ACHN (cell line): Measurements from ENCODE around the gene FAF1.

ENCODE experiments used
- DNase-seq: peaks from one replicate; pipeline ENCODE4 v3.0.0-alpha.2; 2015
- in situ Hi-C: cut with HindIII; loops from 2 replicates; pipeline ENCODE4 v1.10.0; 2017; ENCODE audit warnings: low sequenced_read_pairs, low pct_ligation_motif_present, low pct_unique_long_range_greater_than_20kb

FAF1 gene

GRCh38 chr1:50517488-50517887 lies 442.6 kb downstream of the FAF1 start:
- in situ Hi-C loops, result no loop called here

DNA sequence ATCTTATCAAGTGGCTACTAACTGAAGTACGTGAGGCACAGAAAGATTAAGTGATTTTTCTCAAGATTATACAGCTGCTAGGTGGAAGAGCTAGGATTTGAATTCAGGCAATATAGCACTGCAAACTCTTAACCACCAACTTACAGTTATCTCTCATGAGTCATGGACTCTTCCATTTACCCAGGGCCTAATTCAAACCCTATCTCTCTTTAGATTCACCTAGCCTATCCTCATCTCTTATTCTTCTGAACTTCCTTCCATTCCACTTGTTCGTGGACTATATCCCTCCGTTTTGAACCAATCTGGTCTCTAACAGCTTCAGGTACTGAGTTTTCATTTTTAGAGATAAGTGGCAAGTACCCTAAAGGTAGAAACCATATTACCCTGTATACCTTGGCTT lies 444.0 kb downstream of the FAF1 start:
- DNase-seq, result no peak
- in situ Hi-C loops, result no loop called here

More at GRCh38 chr1:50517488-50517887, 442.6 kb downstream of the FAF1 start:
- no peak for DNase-seq

- no peak for DNase-seq
- in situ Hi-C loops, result no loop called here
Measured at GRCh38 chr1:50508040-50508586, 452.0 kb downstream of the FAF1 start.

DNA sequence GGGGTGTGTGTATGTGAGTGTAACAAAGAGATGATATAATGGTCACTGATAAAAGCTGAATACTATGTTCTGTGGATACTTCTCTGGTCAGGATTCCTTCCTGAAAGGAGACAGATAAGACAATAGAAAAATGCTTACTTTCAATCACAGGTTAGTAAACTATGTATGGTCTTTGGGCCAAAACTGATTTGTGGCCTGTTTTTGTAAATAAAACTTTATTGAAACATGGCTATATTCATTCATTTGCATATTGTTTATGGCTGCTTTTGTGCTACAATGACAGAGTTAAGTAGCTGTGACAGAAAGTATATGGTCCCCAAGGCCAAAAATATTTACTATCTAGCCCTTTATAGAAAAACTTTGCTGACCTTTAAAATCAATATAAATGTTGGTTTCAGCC lies 454.6 kb downstream of the FAF1 start:
- in situ Hi-C loops, result no loop called here

GRCh38 chr1:50503515-50503914 lies 456.6 kb downstream of the FAF1 start:
- in situ Hi-C loops, result no loop called here
- no peak for DNase-seq

More for the DNA sequence above, 454.6 kb downstream of the FAF1 start:
- DNase-seq, result no peak

GRCh38 chr1:50502147-50502546 lies 457.9 kb downstream of the FAF1 start:
- DNase-seq, result no peak
- in situ Hi-C loops, result no loop called here

- in situ Hi-C loops, result no loop called here
- peak; percentile 2 for DNase-seq
Measured at GRCh38 chr1:50497007-50497406, 463.1 kb downstream of the FAF1 start.

GRCh38 chr1:50493710-50494109 lies 466.4 kb downstream of the FAF1 start:
- DNase-seq, result no peak
- in situ Hi-C loops, result no loop called here

DNA sequence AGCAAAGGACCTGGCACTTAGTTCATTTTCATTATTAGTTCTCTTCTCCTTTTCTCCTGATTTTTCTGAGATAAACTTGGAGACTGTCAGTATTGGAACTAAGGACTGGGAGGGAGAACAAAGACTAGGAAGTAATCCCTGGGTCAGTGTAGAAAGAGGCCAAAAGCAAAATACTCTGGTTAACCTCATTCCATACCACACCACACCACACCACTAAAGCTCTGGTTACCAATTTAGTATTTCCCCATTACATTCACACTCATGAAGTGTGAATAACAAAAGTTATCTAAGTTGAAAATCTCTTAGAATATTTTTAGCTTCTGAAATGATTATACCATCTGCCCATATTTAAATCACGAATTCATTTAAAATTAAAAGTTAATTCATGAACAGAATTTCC lies 467.9 kb downstream of the FAF1 start:
- no peak for DNase-seq
- in situ Hi-C loops, result no loop called here

DNA sequence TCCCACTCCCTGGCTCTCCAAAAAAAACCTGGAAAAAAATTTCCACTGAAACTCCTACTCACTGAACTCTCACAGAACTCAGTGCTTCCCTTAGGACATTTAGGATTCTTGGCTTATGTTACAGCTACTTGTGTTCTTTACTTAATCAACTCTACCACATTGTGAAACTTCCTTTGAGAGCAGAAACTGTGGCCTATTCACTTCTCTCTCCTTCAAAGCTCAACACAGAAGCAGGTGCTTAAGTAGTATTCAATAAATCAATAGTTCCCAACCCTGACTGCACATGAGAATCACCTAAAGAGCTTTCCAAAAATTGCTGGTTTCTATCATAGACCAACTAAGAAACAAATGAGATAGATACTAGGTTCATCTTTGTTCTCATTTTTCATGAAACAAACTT lies 468.9 kb downstream of the FAF1 start:
- no peak for DNase-seq
- in situ Hi-C loops, result no loop called here

GRCh38 chr1:50490640-50491039 lies 469.4 kb downstream of the FAF1 start:
- in situ Hi-C loops, result no loop called here
- DNase-seq, result no peak

- in situ Hi-C loops, result no loop called here
- no peak for DNase-seq
Measured at GRCh38 chr1:50488876-50489275, 471.2 kb downstream of the FAF1 start.

DNA sequence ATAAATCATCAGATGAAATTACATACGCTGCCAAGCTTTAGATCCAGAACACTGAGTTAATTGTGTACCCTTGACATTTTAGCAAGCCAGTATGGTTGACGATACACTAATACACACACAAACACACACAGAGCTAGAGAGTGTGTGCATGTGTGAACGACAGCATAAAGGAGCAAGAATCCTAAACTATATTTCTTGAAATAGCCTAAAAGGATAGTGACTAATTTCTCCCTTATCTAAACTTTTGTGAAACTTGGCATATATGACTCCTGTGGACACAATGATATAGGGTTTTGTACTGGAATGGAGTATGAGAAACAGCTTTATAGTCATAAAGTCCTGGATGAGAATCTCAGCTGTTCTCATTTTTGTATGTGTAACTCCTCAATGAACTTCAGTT lies 471.7 kb downstream of the FAF1 start:
- DNase-seq, result no peak
- in situ Hi-C loops, result no loop called here

DNA sequence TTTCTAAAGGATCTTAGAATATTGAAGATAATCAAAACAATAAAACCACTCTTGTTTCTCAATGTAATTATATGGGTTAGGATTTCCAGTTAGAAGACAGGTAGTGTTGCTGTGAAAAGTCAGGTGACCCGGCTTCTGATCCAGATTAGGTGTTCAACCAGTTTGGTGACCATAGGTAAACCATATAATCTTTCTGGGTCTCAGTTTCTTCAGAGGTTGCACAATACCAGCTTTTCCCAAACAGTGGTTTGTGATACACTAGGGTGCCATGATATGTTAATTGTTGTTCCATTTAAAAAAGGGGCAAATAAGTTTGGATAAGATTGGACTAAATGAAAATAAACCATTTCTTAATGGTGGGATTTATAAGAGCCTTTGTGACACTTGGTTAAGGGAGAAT lies 472.3 kb downstream of the FAF1 start:
- no peak for DNase-seq
- in situ Hi-C loops, result no loop called here

DNA sequence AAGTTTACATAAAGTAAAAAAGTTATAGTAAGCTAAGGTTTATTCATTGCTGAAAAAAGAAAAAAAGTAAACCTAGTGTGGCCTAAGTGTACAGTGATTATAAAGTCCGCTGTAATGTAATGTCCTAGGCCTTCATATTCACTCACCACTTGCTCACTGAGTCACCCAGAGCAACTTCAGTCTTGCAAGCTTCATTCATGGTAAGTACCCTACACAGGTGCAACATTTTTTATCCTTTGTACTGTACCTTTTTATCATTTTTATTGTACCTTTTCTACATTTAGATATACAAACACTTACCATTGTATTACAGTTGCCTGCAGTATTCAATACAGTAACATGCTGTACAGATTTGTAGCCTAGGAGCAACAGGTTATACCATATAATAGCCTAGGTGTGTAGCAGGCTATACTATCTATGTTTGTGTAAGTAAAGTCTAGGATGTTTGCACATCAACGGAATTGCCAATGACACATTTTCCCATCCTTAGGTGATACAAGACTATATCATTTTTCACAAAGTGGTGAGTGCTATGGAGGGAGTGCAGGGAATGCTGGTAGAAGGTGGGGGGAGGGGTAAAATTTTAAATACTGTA lies 478.8 kb downstream of the FAF1 start:
- in situ Hi-C loops, result no loop called here
- DNase-seq, result no peak

GRCh38 chr1:50476800-50477199 lies 483.3 kb downstream of the FAF1 start:
- no peak for DNase-seq
- in situ Hi-C loops, result no loop called here

DNA sequence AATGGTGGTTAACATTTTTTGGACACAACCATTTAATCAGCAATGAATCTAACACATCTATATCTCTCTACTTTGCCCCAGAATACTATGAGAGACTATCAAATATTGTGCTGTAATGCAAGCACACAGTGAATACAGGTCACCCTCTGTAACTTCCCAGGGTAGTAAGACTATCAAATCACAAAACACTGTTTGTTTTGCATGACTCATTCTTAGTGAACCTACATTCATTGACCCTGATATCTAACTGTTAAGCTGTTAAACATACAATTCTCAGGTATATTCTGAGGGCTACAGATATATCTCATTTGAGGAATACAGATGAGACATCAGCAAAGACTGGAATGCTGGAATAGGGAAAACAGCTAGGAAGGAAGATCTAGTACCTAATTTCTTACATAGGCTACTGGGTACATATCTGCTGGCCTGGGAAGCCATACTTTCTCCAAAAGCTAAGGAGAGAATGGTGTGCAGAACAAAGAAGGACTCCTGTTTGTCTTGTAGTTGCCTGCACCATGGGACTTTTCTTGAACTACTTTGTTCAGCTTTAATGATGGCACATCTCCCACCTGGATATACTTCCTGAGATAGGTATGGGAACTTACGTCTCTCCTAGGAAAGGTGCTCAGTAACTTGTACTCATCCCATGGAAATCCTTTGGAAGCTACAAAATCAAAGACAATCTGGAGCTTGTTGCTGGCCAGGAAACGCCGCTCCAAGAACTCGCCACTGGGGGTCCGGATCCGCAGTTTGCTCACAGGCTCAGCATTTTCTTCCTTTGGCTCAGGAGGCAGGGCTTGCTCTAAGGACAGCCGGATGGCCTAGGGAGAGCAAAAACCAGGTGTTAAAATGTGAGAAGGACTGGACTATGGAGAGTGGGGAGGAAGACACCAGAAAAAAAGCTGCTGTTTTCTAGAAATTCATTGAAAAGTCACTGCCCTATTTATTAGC lies 484.9 kb downstream of the FAF1 start:
- DNase-seq, result peak; percentile 2
- in situ Hi-C loops, result no loop called here

GRCh38 chr1:50473513-50473912 lies 486.6 kb downstream of the FAF1 start:
- DNase-seq, result no peak
- in situ Hi-C loops, result no loop called here

GRCh38 chr1:50471967-50472366 lies 488.1 kb downstream of the FAF1 start:
- in situ Hi-C loops, result no loop called here
- no peak for DNase-seq

- in situ Hi-C loops, result no loop called here
- no peak for DNase-seq
Measured at GRCh38 chr1:50462964-50463363, 497.1 kb downstream of the FAF1 start.
